ENCODE measurements around the gene FGF14. TPM values are rescaled to one million over a fixed set of nuclear protein-coding genes. Genes with fewer than 3 reads are reported as not detected.

Gene FGF14
- total RNA-seq, 2 experiments from 2014 or later, result not detected

- peaks cover 2% of the 10 kb centered on the region for H3K27me3 Mint-ChIP-seq
- no peak overlapping the region for H3K27ac Mint-ChIP-seq
- no peaks in the 10 kb centered on the region for H3K9me3 Mint-ChIP-seq
- DNase-seq, result no peak
- H3K4me1 Mint-ChIP-seq, result no peaks in the 10 kb centered on the region
- ChIA-PET POLR2A (no interaction called here), CTCF (no interaction called here)
- H3K4me3 Mint-ChIP-seq, result no peak overlapping the region
- H3K36me3 Mint-ChIP-seq (ENCODE audit: low read depth), result no peaks in the 10 kb centered on the region
Observed at GRCh38 chr13:102316732-102317131, 85.1 kb downstream of the FGF14 start.

GRCh38 chr13:102312841-102313240 lies 89.0 kb downstream of the FGF14 start:
- Mint-ChIP-seq H3K27ac (no peak overlapping the region), H3K4me1 (no peaks in the 10 kb centered on the region), H3K4me3 (no peak overlapping the region), H3K9me3 (no peaks in the 10 kb centered on the region), H3K27me3 (peaks cover 5% of the 10 kb centered on the region), H3K36me3 (ENCODE audit: low read depth) (no peaks in the 10 kb centered on the region)
- CTCF ChIA-PET, result no interaction called here
- DNase-seq, result no peak
- POLR2A ChIA-PET, result no interaction called here

GRCh38 chr13:102311901-102312300 lies 89.9 kb downstream of the FGF14 start:
- ChIA-PET POLR2A (no interaction called here), CTCF (no interaction called here)
- Mint-ChIP-seq H3K27ac (no peak overlapping the region), H3K36me3 (ENCODE audit: low read depth) (no peaks in the 10 kb centered on the region), H3K4me1 (no peaks in the 10 kb centered on the region), H3K4me3 (no peak overlapping the region), H3K27me3 (peaks cover 3% of the 10 kb centered on the region), H3K9me3 (no peaks in the 10 kb centered on the region)
- no peak for DNase-seq

GRCh38 chr13:102311419-102311796 lies 90.4 kb downstream of the FGF14 start:
- Mint-ChIP-seq H3K9me3 (no peaks in the 10 kb centered on the region), H3K27ac (no peak overlapping the region), H3K27me3 (peaks cover 2% of the 10 kb centered on the region), H3K36me3 (ENCODE audit: low read depth) (no peaks in the 10 kb centered on the region), H3K4me1 (no peaks in the 10 kb centered on the region), H3K4me3 (no peak overlapping the region)
- no peak for DNase-seq
- POLR2A ChIA-PET, result no interaction called here
- CTCF ChIA-PET, result no interaction called here

DNA sequence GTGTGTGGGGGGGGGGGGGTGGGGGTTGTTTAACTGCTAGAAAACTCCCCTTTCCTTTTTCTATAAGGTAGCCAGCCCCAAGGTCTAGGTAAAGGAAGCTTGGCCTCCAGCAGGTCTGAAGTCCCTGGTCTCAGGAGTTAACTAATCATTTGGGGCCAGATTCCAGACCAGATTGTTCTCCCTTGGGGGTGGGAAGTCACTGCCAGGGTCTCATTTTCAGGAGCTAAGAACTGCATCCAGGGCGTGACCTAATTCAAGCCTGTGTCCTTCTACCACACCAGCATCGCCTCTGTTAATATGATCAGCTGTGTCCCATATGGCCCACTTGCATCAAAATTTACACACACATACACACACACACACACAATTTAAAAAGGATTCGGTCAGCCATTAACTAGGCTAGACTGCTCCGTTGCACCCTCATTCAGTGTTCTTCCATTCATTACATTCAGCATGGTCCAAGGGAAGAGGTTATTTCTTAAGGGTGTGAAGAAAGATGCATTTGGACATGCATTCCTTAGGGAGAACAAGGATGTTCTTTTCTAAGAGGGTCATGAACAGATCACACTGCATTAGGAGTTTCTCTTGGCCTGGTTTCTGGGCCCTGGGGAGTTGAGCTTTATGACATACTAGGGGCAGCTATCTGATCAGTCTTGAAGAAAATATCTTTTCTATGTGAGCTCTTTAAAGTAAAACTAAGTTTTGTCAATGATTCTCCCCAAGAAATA lies 91.0 kb downstream of the FGF14 start:
- Mint-ChIP-seq H3K4me3 (no peak overlapping the region), H3K9me3 (no peaks in the 10 kb centered on the region), H3K4me1 (no peaks in the 10 kb centered on the region), H3K27me3 (peaks cover 2% of the 10 kb centered on the region), H3K36me3 (ENCODE audit: low read depth) (no peaks in the 10 kb centered on the region), H3K27ac (no peak overlapping the region)
- no peak for DNase-seq
- POLR2A ChIA-PET, result no interaction called here
- CTCF ChIA-PET, result no interaction called here

- no peaks in the 10 kb centered on the region for H3K36me3 Mint-ChIP-seq (ENCODE audit: low read depth)
- no peak overlapping the region for H3K27ac Mint-ChIP-seq
- DNase-seq, result no peak
- H3K27me3 Mint-ChIP-seq, result peaks cover 2% of the 10 kb centered on the region
- ChIA-PET CTCF (no interaction called here), POLR2A (no interaction called here)
- H3K4me3 Mint-ChIP-seq, result no peak overlapping the region
- H3K4me1 Mint-ChIP-seq, result no peaks in the 10 kb centered on the region
- H3K9me3 Mint-ChIP-seq, result no peaks in the 10 kb centered on the region
Observed at GRCh38 chr13:102309110-102309509, 92.7 kb downstream of the FGF14 start.

- H3K27me3 Mint-ChIP-seq, result no peaks in the 10 kb centered on the region
- H3K27ac Mint-ChIP-seq, result no peak overlapping the region
- POLR2A ChIA-PET, result no interaction called here
- no peak overlapping the region for H3K4me3 Mint-ChIP-seq
- H3K36me3 Mint-ChIP-seq (ENCODE audit: low read depth), result no peaks in the 10 kb centered on the region
- CTCF ChIA-PET, result no interaction called here
- H3K9me3 Mint-ChIP-seq, result no peaks in the 10 kb centered on the region
- no peaks in the 10 kb centered on the region for H3K4me1 Mint-ChIP-seq
- no peak for DNase-seq
Observed at GRCh38 chr13:102302534-102302933, 99.3 kb downstream of the FGF14 start.

- CTCF ChIA-PET, result no interaction called here
- Mint-ChIP-seq H3K9me3 (no peaks in the 10 kb centered on the region), H3K4me3 (no peak overlapping the region), H3K4me1 (no peaks in the 10 kb centered on the region), H3K27ac (no peak overlapping the region), H3K27me3 (no peaks in the 10 kb centered on the region), H3K36me3 (ENCODE audit: low read depth) (no peaks in the 10 kb centered on the region)
- POLR2A ChIA-PET, result no interaction called here
- DNase-seq, result no peak
Observed at GRCh38 chr13:102300379-102300778, 101.5 kb downstream of the FGF14 start.

- POLR2A ChIA-PET, result no interaction called here
- H3K9me3 Mint-ChIP-seq, result no peaks in the 10 kb centered on the region
- H3K27me3 Mint-ChIP-seq, result no peaks in the 10 kb centered on the region
- no peak for DNase-seq
- no peak overlapping the region for H3K27ac Mint-ChIP-seq
- CTCF ChIA-PET, result no interaction called here
- no peaks in the 10 kb centered on the region for H3K36me3 Mint-ChIP-seq (ENCODE audit: low read depth)
- H3K4me3 Mint-ChIP-seq, result no peak overlapping the region
- no peaks in the 10 kb centered on the region for H3K4me1 Mint-ChIP-seq
Observed at GRCh38 chr13:102299366-102299765, 102.5 kb downstream of the FGF14 start.

DNA sequence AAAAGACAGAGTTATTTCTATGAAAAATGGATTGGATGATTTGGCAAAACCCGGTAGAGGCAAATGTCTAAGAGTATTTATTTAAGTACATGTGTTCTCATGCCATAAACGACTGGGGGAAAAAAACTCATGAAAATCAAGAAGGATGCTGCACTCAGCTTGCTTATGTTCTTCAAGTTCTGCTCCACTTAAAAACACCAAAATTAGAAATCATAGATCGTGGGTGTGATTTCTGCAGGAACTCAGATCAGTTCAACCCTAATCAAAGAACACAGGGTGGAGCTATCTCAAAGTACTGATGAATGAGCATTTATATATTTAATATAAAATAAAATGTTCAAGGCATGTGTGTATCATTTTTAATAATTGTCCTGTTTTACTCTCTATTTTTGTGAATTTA lies 103.8 kb downstream of the FGF14 start:
- Mint-ChIP-seq H3K4me1 (no peaks in the 10 kb centered on the region), H3K27me3 (no peaks in the 10 kb centered on the region), H3K4me3 (no peak overlapping the region), H3K36me3 (ENCODE audit: low read depth) (no peaks in the 10 kb centered on the region), H3K27ac (no peak overlapping the region), H3K9me3 (no peaks in the 10 kb centered on the region)
- ChIA-PET CTCF (no interaction called here), POLR2A (no interaction called here)
- DNase-seq, result no peak

DNA sequence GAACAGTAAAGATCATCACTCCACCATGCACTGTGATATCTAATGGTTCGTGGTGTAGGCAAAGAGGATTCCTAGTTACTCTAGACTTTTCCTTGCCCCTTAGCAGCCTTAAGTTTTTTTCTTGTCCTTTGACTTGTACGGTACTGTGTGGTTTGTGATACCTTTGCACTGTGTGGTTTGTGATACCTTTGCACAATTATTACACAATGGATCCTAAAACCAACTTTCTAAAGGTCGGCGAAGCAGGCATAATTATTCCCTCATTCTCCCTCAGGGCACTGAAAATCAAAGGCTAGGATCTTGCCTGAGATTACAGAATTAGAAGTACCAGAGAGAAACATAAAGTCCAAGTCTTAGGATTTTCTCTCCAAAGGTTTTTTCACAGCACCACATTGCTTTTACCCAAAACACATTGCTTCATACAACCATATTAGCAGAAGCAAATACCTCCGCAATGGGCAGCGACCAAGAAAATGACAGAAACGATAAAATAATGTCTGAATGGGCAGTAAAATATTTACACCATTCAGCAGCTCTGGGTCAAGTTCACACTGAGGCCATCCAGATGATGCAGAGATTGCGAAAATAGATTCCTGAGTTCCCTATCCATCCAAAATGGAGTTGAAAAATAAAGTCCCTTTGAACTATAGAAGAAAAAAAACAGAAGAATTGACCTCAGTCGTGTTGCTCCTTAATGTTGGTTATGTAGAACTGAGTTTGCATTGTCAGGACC lies 106.4 kb downstream of the FGF14 start:
- H3K27me3 Mint-ChIP-seq, result no peaks in the 10 kb centered on the region
- POLR2A ChIA-PET, result no interaction called here
- H3K27ac Mint-ChIP-seq, result no peak overlapping the region
- DNase-seq, result no peak
- no peaks in the 10 kb centered on the region for H3K4me1 Mint-ChIP-seq
- no peak overlapping the region for H3K4me3 Mint-ChIP-seq
- CTCF ChIA-PET, result no interaction called here
- no peaks in the 10 kb centered on the region for H3K9me3 Mint-ChIP-seq
- no peaks in the 10 kb centered on the region for H3K36me3 Mint-ChIP-seq (ENCODE audit: low read depth)

DNA sequence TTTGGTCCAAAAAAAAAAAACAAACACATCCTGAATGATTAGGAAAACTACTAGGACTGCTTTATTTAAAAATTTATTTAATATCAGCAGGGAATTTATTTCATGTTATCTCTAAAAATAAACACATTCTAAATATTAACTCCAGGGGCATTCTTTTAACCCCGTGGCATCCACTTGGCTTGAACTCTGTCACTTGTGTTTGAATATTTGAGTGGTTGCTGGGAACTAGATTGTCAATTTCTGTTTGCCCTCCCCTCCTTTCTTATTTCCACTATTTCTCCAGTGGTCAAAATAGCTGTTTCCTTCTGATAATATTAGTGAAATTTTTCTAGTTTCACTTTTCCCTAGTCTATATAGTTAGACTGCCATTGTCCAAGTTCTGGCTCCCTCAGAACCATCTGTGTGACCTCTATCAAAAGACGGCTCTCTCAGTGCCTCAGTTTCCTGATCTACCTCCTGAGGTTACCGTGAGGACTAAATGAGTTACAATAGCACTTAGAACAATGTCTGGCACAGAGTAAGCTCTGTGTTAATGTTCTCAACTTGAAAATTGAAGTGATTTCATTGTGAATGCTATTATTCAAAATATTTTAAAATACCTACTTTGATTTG lies 107.3 kb downstream of the FGF14 start:
- POLR2A ChIA-PET, result no interaction called here
- no peak for DNase-seq

DNA sequence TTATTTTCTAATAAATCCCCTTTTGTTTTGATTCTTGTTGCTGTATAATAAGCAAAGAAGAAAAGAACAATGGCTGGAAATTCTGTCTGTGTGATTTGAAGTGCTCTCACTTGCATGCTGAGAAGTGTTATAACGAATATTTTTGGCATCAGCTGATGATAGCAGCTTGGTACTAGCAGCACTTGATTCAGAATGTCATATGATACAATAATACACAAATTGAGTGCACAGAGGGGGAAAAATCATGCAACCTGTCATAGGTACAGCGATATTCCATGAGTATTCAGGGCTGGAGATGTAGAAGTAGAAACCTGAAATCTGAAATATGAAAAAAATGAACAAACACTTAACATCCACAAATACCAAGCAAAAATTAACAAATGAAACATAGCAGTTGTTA lies 108.1 kb downstream of the FGF14 start:
- POLR2A ChIA-PET, result no interaction called here
- CTCF ChIA-PET, result no interaction called here
- Mint-ChIP-seq H3K4me3 (no peak overlapping the region), H3K27ac (no peak overlapping the region), H3K4me1 (no peaks in the 10 kb centered on the region), H3K36me3 (ENCODE audit: low read depth) (no peaks in the 10 kb centered on the region), H3K27me3 (no peaks in the 10 kb centered on the region), H3K9me3 (no peaks in the 10 kb centered on the region)
- no peak for DNase-seq

More for the DNA sequence above, 107.3 kb downstream of the FGF14 start:
- Mint-ChIP-seq H3K4me3 (no peak overlapping the region), H3K27ac (no peak overlapping the region), H3K4me1 (no peaks in the 10 kb centered on the region), H3K9me3 (no peaks in the 10 kb centered on the region), H3K27me3 (no peaks in the 10 kb centered on the region), H3K36me3 (ENCODE audit: low read depth) (no peaks in the 10 kb centered on the region)
- CTCF ChIA-PET, result no interaction called here

- no peaks in the 10 kb centered on the region for H3K4me1 Mint-ChIP-seq
- H3K9me3 Mint-ChIP-seq, result no peaks in the 10 kb centered on the region
- no peak overlapping the region for H3K4me3 Mint-ChIP-seq
- H3K27ac Mint-ChIP-seq, result no peak overlapping the region
- CTCF ChIA-PET, result no interaction called here
- H3K36me3 Mint-ChIP-seq (ENCODE audit: low read depth), result no peaks in the 10 kb centered on the region
- no peak for DNase-seq
- POLR2A ChIA-PET, result no interaction called here
- no peaks in the 10 kb centered on the region for H3K27me3 Mint-ChIP-seq
Observed at GRCh38 chr13:102291587-102292218, 110.1 kb downstream of the FGF14 start.

Data from activated CD4-positive, alpha-beta memory T cell treated with anti-CD3 and anti-CD28 coated beads, Interleukin-2, amount 10 ng/mL, durations not matched to agents 7 days and 5 days (primary cell).